WTC11 (cell line): ENCODE results near the gene ZNF175. TPM values are rescaled to one million over a fixed set of nuclear protein-coding genes. Genes with fewer than 3 reads are reported as not detected.

ENCODE experiments used
- CBFB ChIP-seq: sonication (generic); formaldehyde crosslinking; IDR thresholded peaks from 2 replicates; pipeline ENCODE4 v1.8.1; 2022; ENCODE audit warnings: mild to moderate bottlenecking, low read depth, missing genetic modification reagents
- CREB1 ChIP-seq: sonication (generic); formaldehyde crosslinking; IDR thresholded peaks from 2 replicates; pipeline ENCODE4 v1.8.0; 2023; ENCODE audit warnings: mild to moderate bottlenecking, missing genetic modification reagents
- FOXJ3 ChIP-seq: sonication (generic); formaldehyde crosslinking; IDR thresholded peaks from 2 replicates; pipeline ENCODE4 v1.9.0; 2021; ENCODE audit warnings: missing genetic modification reagents, mild to moderate bottlenecking, borderline replicate concordance
- FOXK1 ChIP-seq: sonication (generic); formaldehyde crosslinking; IDR thresholded peaks from 2 replicates; pipeline ENCODE4 v1.8.0; 2022; ENCODE audit warnings: mild to moderate bottlenecking, moderate library complexity, missing genetic modification reagents
- HMGA2 ChIP-seq: fragments of 250-450 bp; sonication (Bioruptor Pico); IDR thresholded peaks from 2 replicates; pipeline ENCODE4 v1.4.0; 2021; ENCODE audit warnings: mild to moderate bottlenecking, moderate library complexity
- KAT7 ChIP-seq: sonication (generic); formaldehyde crosslinking; IDR thresholded peaks from 2 replicates; pipeline ENCODE4 v1.8.1; 2023; ENCODE audit warnings: missing genetic modification reagents, mild to moderate bottlenecking, borderline replicate concordance
- NFE2L1 ChIP-seq: sonication (generic); formaldehyde crosslinking; IDR thresholded peaks from 2 replicates; pipeline ENCODE4 v1.8.1; 2023; ENCODE audit warnings: missing genetic modification reagents
- NFYB ChIP-seq: sonication (generic); formaldehyde crosslinking; conservative IDR thresholded peaks from 2 replicates; pipeline ENCODE4 v1.8.0; 2022; ENCODE audit warnings: low read depth, missing genetic modification reagents
- NR2C2 ChIP-seq: sonication (generic); formaldehyde crosslinking; IDR thresholded peaks from 2 replicates; pipeline ENCODE4 v1.8.0; 2022; ENCODE audit warnings: mild to moderate bottlenecking, missing genetic modification reagents
- NR3C1 ChIP-seq: sonication (generic); formaldehyde crosslinking; conservative IDR thresholded peaks from 2 replicates; pipeline ENCODE4 v1.8.1; 2023; ENCODE audit warnings: low read depth, mild to moderate bottlenecking, missing genetic modification reagents
- RORB ChIP-seq: fragments of 250-450 bp; sonication (Bioruptor Pico); IDR thresholded peaks from 2 replicates; pipeline ENCODE4 v1.9.0; 2021; ENCODE audit warnings: mild to moderate bottlenecking
- ZNF121 ChIP-seq: sonication (generic); formaldehyde crosslinking; IDR thresholded peaks from 2 replicates; pipeline ENCODE4 v1.8.0; 2023; ENCODE audit warnings: missing genetic modification reagents
- ZNF232 ChIP-seq: sonication (generic); formaldehyde crosslinking; IDR thresholded peaks from 2 replicates; pipeline ENCODE4 v1.8.0; 2022; ENCODE audit warnings: mild to moderate bottlenecking, missing genetic modification reagents
- ZNF416 ChIP-seq: fragments of 250-450 bp; sonication (Bioruptor Pico); IDR thresholded peaks from 2 replicates; pipeline ENCODE4 v1.9.0; 2021; ENCODE audit warnings: mild to moderate bottlenecking, inconsistent platforms
- ZNF423 ChIP-seq: fragments of 250-450 bp; sonication (Bioruptor Pico); IDR thresholded peaks from 2 replicates; pipeline ENCODE4 v2.1.2; 2022; ENCODE audit warnings: mild to moderate bottlenecking, moderate library complexity
- total RNA-seq: library from RNA; stranded (reverse); gene quantifications from 3 replicates; pipeline ENCODE4 v1.2.3, GENCODE V29; 2021
- TF ChIP-seq, protein P1 (sequence below): fragments of 200-600 bp; IDR thresholded peaks from 2 replicates; pipeline ENCODE4 v1.8.0; 2022; ENCODE audit warnings: antibody characterized with exemption
- TF ChIP-seq, protein P2 (sequence below): sonication (generic); formaldehyde crosslinking; IDR thresholded peaks from 2 replicates; pipeline ENCODE4 v1.8.1; 2022; ENCODE audit warnings: missing genetic modification reagents, borderline replicate concordance
- TF ChIP-seq, protein P3 (sequence below): sonication (generic); formaldehyde crosslinking; IDR thresholded peaks from 2 replicates; pipeline ENCODE4 v1.8.0; 2022; ENCODE audit warnings: mild to moderate bottlenecking, missing genetic modification reagents
- TF ChIP-seq, protein P4 (sequence below): fragments of 250-450 bp; sonication (Bioruptor Pico); IDR thresholded peaks from 2 replicates; pipeline ENCODE4 v1.8.0; 2021; ENCODE audit warnings: mild to moderate bottlenecking
- TF ChIP-seq, protein P5 (sequence below): fragments of 250-450 bp; sonication (Bioruptor Pico); IDR thresholded peaks from 2 replicates; pipeline ENCODE4 v2.1.2; 2022; ENCODE audit warnings: mild to moderate bottlenecking, moderate library complexity
- TF ChIP-seq, protein P6 (sequence below): sonication (generic); formaldehyde crosslinking; IDR thresholded peaks from 2 replicates; pipeline ENCODE4 v1.8.1; 2022; ENCODE audit warnings: mild to moderate bottlenecking, missing genetic modification reagents, moderate library complexity, borderline replicate concordance
- TF ChIP-seq, protein P7 (sequence below): sonication (generic); formaldehyde crosslinking; IDR thresholded peaks from 2 replicates; pipeline ENCODE4 v1.8.1; 2023; ENCODE audit warnings: mild to moderate bottlenecking, missing genetic modification reagents
- TF ChIP-seq, protein P8 (sequence below): sonication (generic); formaldehyde crosslinking; IDR thresholded peaks from 2 replicates; pipeline ENCODE4 v1.8.0; 2022; ENCODE audit warnings: missing genetic modification reagents

The ZNF175 gene
- total RNA-seq, 1 experiment from 2014 or later = 10.9 TPM

DNA sequence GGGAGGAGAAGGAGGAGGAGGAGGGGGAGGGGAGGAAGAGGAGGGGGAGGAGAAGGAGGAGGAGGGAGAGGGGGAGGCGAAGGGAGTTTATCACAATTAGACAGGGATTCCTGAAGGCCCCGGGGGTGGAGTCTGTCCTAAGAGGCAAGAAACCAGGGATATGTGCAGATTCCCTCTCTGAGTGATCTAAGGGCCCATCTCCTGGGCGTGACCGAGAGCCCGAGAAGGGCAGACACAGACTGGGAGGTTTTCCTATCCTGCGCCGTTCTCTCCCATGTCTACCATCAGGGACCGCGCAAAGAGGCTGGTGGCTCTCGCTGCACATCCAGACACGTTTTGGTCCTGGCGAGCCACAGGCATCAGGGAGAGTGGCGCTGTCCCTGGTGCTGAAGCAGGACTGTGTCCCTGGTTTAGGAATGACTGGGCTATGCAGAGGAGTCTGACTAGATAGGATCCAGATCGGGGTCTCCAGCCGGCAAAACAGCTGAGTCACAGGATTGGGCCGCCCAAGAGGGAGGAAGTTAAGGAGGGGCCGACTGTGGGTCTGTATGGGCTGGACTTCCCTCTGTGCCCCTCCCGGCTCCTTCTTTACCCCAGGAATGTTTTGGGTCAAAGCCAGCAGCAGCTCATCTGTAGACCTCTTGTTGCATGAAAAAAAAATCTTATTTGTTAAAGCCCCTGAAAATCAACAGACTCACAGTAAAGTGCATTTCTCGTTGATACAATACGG, 17.9 kb upstream of the ZNF175 start (continued):
- TF ChIP-seq, protein P1, sequence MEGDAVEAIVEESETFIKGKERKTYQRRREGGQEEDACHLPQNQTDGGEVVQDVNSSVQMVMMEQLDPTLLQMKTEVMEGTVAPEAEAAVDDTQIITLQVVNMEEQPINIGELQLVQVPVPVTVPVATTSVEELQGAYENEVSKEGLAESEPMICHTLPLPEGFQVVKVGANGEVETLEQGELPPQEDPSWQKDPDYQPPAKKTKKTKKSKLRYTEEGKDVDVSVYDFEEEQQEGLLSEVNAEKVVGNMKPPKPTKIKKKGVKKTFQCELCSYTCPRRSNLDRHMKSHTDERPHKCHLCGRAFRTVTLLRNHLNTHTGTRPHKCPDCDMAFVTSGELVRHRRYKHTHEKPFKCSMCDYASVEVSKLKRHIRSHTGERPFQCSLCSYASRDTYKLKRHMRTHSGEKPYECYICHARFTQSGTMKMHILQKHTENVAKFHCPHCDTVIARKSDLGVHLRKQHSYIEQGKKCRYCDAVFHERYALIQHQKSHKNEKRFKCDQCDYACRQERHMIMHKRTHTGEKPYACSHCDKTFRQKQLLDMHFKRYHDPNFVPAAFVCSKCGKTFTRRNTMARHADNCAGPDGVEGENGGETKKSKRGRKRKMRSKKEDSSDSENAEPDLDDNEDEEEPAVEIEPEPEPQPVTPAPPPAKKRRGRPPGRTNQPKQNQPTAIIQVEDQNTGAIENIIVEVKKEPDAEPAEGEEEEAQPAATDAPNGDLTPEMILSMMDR = no peak
- TF ChIP-seq CREB1 = 0 out of 2 replicates have a peak, but pooled peaks have one; percentile 56
- no peak for TF ChIP-seq ZNF416 (CRISPR knock-in tag)
- no peak for TF ChIP-seq NR3C1 (CRISPR knock-in tag)
- TF ChIP-seq, protein P2, sequence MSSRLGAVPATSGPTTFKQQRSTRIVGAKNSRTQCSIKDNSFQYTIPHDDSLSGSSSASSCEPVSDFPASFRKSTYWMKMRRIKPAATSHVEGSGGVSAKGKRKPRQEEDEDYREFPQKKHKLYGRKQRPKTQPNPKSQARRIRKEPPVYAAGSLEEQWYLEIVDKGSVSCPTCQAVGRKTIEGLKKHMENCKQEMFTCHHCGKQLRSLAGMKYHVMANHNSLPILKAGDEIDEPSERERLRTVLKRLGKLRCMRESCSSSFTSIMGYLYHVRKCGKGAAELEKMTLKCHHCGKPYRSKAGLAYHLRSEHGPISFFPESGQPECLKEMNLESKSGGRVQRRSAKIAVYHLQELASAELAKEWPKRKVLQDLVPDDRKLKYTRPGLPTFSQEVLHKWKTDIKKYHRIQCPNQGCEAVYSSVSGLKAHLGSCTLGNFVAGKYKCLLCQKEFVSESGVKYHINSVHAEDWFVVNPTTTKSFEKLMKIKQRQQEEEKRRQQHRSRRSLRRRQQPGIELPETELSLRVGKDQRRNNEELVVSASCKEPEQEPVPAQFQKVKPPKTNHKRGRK (CRISPR knock-in tag) = no peak
- TF ChIP-seq NFE2L1 = peak; percentile 96
- TF ChIP-seq, protein P3, sequence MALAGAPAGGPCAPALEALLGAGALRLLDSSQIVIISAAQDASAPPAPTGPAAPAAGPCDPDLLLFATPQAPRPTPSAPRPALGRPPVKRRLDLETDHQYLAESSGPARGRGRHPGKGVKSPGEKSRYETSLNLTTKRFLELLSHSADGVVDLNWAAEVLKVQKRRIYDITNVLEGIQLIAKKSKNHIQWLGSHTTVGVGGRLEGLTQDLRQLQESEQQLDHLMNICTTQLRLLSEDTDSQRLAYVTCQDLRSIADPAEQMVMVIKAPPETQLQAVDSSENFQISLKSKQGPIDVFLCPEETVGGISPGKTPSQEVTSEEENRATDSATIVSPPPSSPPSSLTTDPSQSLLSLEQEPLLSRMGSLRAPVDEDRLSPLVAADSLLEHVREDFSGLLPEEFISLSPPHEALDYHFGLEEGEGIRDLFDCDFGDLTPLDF (CRISPR knock-in tag) = peak; percentile 61; the same call in 1 of the 2 replicates
- TF ChIP-seq, protein P4, sequence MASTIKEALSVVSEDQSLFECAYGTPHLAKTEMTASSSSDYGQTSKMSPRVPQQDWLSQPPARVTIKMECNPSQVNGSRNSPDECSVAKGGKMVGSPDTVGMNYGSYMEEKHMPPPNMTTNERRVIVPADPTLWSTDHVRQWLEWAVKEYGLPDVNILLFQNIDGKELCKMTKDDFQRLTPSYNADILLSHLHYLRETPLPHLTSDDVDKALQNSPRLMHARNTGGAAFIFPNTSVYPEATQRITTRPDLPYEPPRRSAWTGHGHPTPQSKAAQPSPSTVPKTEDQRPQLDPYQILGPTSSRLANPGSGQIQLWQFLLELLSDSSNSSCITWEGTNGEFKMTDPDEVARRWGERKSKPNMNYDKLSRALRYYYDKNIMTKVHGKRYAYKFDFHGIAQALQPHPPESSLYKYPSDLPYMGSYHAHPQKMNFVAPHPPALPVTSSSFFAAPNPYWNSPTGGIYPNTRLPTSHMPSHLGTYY (CRISPR knock-in tag) = no peak
- TF ChIP-seq HMGA2 (CRISPR knock-in tag) = no peak
- TF ChIP-seq RORB = no peak
- TF ChIP-seq, protein P5, sequence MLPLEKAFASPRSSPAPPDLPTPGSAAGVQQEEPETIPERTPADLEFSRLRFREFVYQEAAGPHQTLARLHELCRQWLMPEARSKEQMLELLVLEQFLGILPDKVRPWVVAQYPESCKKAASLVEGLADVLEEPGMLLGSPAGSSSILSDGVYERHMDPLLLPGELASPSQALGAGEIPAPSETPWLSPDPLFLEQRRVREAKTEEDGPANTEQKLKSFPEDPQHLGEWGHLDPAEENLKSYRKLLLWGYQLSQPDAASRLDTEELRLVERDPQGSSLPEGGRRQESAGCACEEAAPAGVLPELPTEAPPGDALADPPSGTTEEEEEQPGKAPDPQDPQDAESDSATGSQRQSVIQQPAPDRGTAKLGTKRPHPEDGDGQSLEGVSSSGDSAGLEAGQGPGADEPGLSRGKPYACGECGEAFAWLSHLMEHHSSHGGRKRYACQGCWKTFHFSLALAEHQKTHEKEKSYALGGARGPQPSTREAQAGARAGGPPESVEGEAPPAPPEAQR (CRISPR knock-in tag) = no peak
- TF ChIP-seq FOXJ3 (CRISPR knock-in tag) = no peak
- TF ChIP-seq, protein P6, sequence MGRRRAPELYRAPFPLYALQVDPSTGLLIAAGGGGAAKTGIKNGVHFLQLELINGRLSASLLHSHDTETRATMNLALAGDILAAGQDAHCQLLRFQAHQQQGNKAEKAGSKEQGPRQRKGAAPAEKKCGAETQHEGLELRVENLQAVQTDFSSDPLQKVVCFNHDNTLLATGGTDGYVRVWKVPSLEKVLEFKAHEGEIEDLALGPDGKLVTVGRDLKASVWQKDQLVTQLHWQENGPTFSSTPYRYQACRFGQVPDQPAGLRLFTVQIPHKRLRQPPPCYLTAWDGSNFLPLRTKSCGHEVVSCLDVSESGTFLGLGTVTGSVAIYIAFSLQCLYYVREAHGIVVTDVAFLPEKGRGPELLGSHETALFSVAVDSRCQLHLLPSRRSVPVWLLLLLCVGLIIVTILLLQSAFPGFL = no peak
- no peak for TF ChIP-seq ZNF423
- 0 out of 2 replicates have a peak, but pooled peaks have one; percentile 44 for TF ChIP-seq NR2C2 (CRISPR knock-in tag)
- TF ChIP-seq KAT7 (CRISPR knock-in tag) = no peak
- TF ChIP-seq NFYB = 0 out of 2 replicates have a peak, but pooled peaks have one; percentile 25
- TF ChIP-seq ZNF121 (CRISPR knock-in tag) = peak; percentile 64; the same call in 1 of the 2 replicates
- TF ChIP-seq, protein P7, sequence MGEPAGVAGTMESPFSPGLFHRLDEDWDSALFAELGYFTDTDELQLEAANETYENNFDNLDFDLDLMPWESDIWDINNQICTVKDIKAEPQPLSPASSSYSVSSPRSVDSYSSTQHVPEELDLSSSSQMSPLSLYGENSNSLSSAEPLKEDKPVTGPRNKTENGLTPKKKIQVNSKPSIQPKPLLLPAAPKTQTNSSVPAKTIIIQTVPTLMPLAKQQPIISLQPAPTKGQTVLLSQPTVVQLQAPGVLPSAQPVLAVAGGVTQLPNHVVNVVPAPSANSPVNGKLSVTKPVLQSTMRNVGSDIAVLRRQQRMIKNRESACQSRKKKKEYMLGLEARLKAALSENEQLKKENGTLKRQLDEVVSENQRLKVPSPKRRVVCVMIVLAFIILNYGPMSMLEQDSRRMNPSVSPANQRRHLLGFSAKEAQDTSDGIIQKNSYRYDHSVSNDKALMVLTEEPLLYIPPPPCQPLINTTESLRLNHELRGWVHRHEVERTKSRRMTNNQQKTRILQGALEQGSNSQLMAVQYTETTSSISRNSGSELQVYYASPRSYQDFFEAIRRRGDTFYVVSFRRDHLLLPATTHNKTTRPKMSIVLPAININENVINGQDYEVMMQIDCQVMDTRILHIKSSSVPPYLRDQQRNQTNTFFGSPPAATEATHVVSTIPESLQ (CRISPR knock-in tag) = no peak
- no peak for TF ChIP-seq CBFB (CRISPR knock-in tag)
- TF ChIP-seq, protein P8, sequence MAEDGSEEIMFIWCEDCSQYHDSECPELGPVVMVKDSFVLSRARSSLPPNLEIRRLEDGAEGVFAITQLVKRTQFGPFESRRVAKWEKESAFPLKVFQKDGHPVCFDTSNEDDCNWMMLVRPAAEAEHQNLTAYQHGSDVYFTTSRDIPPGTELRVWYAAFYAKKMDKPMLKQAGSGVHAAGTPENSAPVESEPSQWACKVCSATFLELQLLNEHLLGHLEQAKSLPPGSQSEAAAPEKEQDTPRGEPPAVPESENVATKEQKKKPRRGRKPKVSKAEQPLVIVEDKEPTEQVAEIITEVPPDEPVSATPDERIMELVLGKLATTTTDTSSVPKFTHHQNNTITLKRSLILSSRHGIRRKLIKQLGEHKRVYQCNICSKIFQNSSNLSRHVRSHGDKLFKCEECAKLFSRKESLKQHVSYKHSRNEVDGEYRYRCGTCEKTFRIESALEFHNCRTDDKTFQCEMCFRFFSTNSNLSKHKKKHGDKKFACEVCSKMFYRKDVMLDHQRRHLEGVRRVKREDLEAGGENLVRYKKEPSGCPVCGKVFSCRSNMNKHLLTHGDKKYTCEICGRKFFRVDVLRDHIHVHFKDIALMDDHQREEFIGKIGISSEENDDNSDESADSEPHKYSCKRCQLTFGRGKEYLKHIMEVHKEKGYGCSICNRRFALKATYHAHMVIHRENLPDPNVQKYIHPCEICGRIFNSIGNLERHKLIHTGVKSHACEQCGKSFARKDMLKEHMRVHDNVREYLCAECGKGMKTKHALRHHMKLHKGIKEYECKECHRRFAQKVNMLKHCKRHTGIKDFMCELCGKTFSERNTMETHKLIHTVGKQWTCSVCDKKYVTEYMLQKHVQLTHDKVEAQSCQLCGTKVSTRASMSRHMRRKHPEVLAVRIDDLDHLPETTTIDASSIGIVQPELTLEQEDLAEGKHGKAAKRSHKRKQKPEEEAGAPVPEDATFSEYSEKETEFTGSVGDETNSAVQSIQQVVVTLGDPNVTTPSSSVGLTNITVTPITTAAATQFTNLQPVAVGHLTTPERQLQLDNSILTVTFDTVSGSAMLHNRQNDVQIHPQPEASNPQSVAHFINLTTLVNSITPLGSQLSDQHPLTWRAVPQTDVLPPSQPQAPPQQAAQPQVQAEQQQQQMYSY = no peak
- TF ChIP-seq ZNF232 (CRISPR knock-in tag) = peak; percentile 95
- TF ChIP-seq FOXK1 (CRISPR knock-in tag) = peak; percentile 90
